IPS-18c (cell line): ENCODE data around the gene NEURL1.

Experiments used
- H3K4me3 ChIP-seq: 2 replicates; pipeline ENCODE4 v1.7.0; 2013; ENCODE audit warnings: low read depth, mild to moderate bottlenecking, low read length, moderate library complexity; ENCODE audit not compliant: insufficient read depth
- H3K9me3 ChIP-seq: one replicate; pipeline ENCODE4 v1.6.1; 2013; ENCODE audit warnings: mild to moderate bottlenecking, low read length, moderate library complexity; ENCODE audit not compliant: control insufficient read depth, insufficient read depth

NEURL1 gene

GRCh38 chr10:103563231-103564115, 70.0 kb downstream of the NEURL1 start:
- H3K4me3 ChIP-seq = no peak overlapping the region
- H3K9me3 ChIP-seq = peaks cover 2% of the 10 kb centered on the region

DNA sequence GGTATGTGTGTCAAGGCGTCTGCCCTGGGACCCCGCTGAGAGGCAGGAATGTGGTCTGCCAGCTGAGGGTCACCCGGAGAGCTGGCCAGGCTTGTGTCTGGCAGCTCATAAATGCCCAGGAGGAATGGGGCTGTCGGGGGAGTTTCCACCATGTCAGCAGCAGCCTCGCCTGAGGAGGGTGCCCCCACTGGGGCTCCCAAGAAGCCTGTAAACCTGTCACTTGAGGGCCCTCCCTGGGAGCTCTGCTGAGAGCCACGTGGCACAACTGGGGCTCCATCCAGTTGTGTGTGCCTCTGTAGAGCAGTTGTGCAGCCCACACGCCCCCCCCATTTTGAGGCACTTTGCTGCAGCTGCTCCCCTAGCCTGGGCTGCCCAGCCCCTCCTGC, 70.6 kb downstream of the NEURL1 start:
- H3K4me3 ChIP-seq = no peak overlapping the region
- peaks cover 2% of the 10 kb centered on the region for H3K9me3 ChIP-seq

GRCh38 chr10:103564776-103565520, 71.4 kb downstream of the NEURL1 start:
- Histone ChIP-seq H3K9me3 (peaks cover 2% of the 10 kb centered on the region), H3K4me3 (no peak overlapping the region)

DNA sequence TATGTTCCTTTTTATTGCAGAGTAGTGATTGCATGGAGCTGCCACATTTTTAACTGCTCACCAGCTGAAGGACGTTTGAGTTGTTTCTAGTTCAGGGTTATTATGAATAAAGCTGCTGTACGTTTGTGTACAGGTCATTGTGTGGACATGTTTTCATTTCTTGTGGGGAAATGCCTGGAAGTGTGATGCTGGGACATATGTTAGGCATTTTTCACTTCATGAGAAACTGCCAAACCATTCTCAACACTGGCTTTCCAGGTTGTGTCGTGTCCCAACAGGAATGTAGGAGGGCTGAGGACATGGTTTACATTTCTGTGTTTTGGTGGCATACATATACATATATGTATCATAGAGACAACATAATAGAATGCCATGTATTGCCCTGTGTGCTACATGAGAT, 73.0 kb downstream of the NEURL1 start:
- H3K9me3 ChIP-seq = no peaks in the 10 kb centered on the region
- no peak overlapping the region for H3K4me3 ChIP-seq

DNA sequence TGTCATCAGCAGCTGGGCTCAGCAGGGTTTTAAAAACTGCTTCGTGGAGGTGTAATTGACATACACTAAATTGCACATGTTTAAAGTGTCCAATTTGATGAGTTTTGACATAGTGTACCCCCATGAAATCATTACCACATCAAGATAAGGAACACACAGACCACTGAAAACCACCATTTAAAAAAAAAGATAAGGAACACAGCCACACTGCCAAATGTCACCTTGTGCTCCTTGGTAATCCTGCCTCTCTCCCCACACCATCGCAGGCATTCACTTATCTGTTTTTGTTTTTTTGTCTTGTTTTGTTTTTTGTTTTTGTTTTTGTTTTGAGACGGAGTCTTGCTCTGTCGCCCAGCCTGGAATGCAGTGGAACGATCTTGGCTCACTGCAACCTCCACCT, 75.0 kb downstream of the NEURL1 start:
- H3K4me3 ChIP-seq = no peak overlapping the region
- no peaks in the 10 kb centered on the region for H3K9me3 ChIP-seq

DNA sequence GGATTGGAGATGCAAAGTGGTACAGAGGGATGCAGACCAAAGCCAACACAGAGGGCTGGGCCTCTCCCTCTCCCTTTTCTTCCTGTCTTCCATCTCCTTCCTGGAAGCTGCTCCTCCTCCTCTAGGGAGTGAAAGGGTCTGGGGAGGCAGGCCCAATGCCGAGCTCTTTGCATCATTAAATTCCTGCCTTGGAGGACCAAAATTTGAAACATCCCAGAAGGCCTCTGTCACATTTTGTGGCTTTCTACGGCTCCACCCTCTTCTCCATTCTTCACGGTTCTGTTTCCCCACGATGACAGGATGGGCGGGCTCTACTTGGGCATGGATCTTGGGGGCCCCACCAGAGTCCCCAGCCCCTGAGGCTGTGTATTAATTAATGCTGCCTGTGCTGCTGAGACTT, 76.4 kb downstream of the NEURL1 start:
- Histone ChIP-seq H3K9me3 (no peaks in the 10 kb centered on the region), H3K4me3 (no peak overlapping the region)

DNA sequence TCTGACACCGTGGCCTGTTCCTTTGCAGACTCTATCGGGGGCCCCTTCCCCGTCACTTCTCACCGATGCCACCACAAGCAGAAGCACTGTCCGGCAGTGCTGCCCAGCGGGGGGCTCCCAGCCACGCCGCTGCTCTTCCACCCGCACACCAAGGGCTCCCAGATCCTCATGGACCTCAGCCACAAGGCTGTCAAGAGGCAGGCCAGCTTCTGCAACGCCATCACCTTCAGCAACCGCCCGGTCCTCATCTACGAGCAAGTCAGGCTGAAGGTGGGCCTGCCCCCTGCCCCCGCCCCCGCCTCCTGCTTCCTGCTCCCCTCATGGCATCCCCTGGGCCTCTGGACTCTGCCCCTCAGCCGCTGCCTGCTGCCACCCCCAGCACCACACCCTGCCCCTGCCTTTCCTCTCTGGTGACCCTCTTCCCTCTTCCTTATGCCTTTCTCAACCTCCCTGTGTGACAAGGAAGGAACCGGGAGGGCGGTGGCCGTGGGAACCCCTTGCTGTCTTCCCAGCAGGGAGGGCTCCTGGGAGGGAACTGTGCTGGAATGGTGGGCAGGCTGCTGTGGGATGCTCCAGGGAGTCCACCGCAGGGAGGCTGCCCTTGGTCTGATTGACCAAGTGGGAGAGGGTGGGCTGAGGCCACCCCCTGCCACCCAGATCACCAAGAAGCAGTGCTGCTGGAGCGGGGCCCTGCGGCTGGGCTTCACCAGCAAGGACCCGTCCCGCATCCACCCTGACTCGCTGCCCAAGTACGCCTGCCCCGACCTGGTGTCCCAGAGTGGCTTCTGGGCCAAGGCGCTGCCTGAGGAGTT, 77.5 kb downstream of the NEURL1 start:
- no peaks in the 10 kb centered on the region for H3K9me3 ChIP-seq
- no peak overlapping the region for H3K4me3 ChIP-seq

DNA sequence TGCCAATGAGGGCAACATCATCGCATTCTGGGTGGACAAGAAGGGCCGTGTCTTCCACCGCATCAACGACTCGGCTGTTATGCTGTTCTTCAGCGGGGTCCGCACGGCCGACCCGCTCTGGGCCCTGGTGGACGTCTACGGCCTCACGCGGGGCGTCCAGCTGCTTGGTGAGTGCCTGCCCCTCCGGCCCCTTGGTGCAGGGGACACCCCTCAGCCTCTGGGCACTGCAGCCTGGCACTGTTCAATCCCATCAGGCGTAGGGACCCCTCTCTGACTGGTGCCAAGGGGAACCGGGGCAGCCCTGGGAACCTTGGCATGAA, 78.1 kb downstream of the NEURL1 start:
- Histone ChIP-seq H3K9me3 (no peaks in the 10 kb centered on the region), H3K4me3 (no peak overlapping the region)

DNA sequence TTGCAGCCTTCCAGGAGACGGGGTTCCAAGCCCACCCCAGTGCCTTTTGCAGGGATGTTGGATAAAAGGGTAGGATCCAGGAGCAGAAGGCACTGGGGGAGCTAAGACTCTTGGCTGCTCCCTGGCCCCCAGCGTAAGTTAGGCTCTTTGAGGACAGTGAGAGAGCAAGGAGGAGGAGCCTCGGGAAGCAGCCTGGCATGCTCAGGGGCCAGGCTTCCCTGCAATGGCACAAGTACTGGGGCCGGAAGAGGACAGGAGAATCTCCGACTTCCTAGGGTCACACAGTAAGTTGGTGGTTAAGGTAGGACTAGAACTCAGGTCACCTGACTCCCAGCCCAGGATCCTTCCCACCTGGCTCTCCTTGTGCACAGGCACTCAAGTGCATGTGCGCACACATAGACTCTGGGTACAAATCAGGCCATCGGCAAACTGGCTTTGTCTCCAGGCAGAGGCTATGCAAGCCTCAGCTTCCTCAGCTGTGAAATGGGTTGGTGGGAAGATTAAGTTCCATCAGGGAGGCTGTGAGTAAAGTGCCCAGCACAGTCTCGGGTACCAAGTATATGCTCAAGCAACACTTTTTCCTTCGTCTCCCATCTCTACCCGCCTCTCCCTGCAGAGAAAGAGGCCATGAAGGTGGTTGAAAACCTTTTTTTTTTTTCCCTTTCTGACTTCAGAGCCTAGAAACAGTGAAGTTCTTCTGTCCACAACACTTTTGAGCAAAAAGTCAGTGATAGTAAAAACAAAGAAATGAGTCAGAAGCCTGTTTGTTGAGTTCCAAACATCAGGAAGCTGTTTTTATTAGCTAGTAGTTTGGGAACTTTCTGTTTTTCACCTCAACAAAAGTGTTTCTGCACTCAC, 79.1 kb downstream of the NEURL1 start:
- Histone ChIP-seq H3K9me3 (no peaks in the 10 kb centered on the region), H3K4me3 (no peak overlapping the region)

GRCh38 chr10:103573205-103573487, 79.6 kb downstream of the NEURL1 start:
- no peak overlapping the region for H3K4me3 ChIP-seq
- no peaks in the 10 kb centered on the region for H3K9me3 ChIP-seq

DNA sequence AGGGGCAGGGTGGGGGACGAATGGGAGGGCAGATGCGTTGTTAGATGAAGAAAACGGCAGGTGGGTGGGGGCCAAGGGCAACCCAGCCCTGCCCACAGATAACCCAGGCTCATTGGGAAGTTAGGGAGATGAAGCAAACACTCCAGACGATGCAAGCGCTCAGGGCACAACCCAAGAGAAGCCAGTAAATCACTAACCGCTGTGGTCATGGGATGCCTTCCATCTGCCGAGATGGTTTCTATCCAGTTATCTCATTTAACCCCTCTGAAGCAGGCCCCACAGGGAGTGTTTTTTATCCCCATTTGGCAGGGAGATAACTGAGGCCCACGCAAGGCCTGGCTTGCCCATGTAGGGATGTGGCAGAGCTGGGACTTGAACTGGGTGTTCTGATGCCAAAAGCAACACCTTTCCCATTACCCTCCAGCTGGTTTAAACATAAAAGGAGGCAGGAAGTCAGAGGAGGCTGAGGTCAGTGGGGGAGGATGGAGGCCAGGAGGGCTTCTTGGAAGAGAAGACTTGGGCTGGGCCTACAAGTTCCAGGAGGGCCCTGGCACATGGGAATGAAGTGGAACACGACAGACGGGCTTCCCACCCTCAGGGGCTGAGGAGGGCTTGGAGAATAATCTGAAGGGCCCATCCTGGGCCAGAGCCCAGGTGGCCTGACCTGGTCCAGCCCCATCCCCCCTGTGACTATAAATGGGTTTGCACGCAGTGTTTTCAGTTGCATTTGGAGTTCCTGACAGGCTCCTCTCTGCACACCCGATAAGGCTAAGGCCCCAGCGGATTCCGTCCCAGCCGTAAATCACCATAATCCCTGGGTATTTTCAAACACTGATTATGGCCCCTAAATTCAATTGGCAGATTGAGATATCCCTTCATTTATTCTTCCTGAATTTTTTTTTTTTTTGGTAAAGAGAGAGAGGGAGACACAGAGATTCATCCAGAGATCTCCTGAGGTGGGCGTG, 80.9 kb downstream of the NEURL1 start:
- H3K9me3 ChIP-seq = no peaks in the 10 kb centered on the region

GRCh38 chr10:103575416-103576075, 82.0 kb downstream of the NEURL1 start:
- Histone ChIP-seq H3K9me3 (no peaks in the 10 kb centered on the region), H3K4me3 (no peak overlapping the region)

More for the DNA sequence above, 80.9 kb downstream of the NEURL1 start:
- no peak overlapping the region for H3K4me3 ChIP-seq

GRCh38 chr10:103576076-103576471, 82.6 kb downstream of the NEURL1 start:
- Histone ChIP-seq H3K9me3 (no peaks in the 10 kb centered on the region), H3K4me3 (no peak overlapping the region)

DNA sequence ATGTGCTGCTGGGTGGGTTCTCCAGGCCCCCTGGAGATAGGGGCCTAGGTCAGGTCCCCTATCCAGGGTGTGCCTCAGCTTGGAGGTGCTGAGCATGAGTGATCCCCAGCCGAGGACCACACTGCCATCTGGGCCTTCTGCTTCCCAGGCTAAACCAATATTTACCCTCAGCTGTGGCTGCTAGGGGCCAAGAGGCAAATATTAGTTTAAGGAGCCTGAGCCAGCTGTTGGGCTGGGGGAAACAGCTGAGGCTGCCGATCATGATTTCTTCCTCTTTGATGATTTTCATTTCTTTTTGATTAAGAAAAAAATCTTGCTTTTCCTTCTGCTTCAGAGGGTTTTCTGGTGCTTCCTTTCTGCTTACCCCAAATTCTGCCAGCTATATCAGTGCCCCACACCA, 83.4 kb downstream of the NEURL1 start:
- no peak overlapping the region for H3K4me3 ChIP-seq

GRCh38 chr10:103578782-103579382, 85.4 kb downstream of the NEURL1 start:
- H3K9me3 ChIP-seq = no peaks in the 10 kb centered on the region

More for the DNA sequence above, 83.4 kb downstream of the NEURL1 start:
- no peaks in the 10 kb centered on the region for H3K9me3 ChIP-seq

More at GRCh38 chr10:103578782-103579382, 85.4 kb downstream of the NEURL1 start:
- H3K4me3 ChIP-seq = no peak overlapping the region
